IPS DF 6.9 (cell line): ENCODE results near the gene STRBP.
"Not testable (repeated sequence)": the region's sequence is repeated elsewhere in the genome, so short reads cannot be mapped to it uniquely, and the experiment has no call there.

ENCODE experiments used
- DNase-seq: peaks from one replicate; pipeline ENCODE4 v3.0.0-alpha.2; 2013; ENCODE audit warnings: low read depth, low spot score
- H3K27ac ChIP-seq: one replicate; pipeline ENCODE4 v1.5.1; 2013; ENCODE audit warnings: low read length, control low read depth
- H3K27me3 ChIP-seq: 2 replicates; pipeline ENCODE4 v1.6.1; 2013; ENCODE audit warnings: mild to moderate bottlenecking, low read length; ENCODE audit not compliant: control insufficient read depth, insufficient read depth
- H3K36me3 ChIP-seq: 2 replicates; pipeline ENCODE4 v1.6.1; 2013; ENCODE audit warnings: low read length; ENCODE audit not compliant: control insufficient read depth, insufficient read depth
- H3K4me1 ChIP-seq: 2 replicates; pipeline ENCODE4 v1.6.1; 2013; ENCODE audit warnings: low read length; ENCODE audit not compliant: control insufficient read depth, insufficient read depth
- H3K4me3 ChIP-seq: 2 replicates; pipeline ENCODE4 v1.5.1; 2013; ENCODE audit warnings: mild to moderate bottlenecking, low read length
- H3K9me3 ChIP-seq: 2 replicates; pipeline ENCODE4 v1.6.1; 2013; ENCODE audit warnings: low read length, inconsistent platforms; ENCODE audit not compliant: control insufficient read depth, insufficient read depth
- WGBS: extraction: QIAGEN DNeasy Blood & Tissue Kit; methylation state at CpG from one replicate; pipeline ENCODE4 v1.1.7; 2013; ENCODE audit warnings: mixed read lengths, missing lambda C conversion rate; ENCODE audit not compliant: insufficient read length, insufficient coverage; 5-methylcytosine and 5-hydroxymethylcytosine counted together

Gene STRBP

DNA sequence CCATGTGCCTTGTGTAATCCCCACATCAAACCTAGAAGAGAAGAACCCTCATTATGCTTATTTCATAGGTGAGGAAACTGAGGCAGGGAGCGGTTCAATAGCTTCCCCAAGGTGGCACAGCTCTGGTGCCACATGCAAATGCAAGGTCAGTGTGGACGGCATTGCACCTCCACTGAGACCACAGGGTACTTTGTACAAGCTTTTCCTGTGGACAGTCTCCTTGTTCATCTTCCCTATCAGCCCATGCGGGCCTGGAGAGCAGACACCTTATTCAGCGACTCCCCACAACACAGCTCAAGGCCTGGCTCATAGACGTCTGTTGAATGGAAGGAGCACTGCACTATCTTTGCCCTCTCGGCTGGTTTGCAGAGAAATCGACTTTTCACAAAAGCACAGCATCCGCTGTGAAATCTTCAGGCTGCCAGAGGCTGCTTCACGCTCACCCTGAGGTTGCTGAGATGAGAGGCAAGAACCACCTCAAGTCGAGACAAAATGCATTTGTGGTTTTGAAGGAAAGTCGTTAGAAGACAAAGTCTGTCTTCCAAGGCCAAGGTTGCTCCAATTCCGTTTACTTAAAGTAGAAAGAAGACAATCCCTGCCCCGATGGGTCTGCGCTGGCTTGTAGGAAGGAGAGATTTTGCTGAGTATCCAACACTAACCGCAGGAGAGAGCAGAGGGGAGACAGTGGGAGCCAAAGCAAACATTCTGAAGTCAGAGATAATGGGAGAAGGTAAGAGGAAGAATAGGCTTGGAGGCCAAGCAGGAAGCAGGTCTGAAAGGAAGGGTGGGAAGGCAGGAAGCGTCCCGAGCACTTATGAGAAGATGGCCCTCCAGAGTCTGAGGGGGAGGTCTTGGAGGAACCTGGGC, 34.2 kb upstream of the STRBP start:
- H3K27me3 ChIP-seq: no peaks in the 10 kb centered on the region
- no peak for DNase-seq
- H3K4me1 ChIP-seq: no peaks in the 10 kb centered on the region
- no CpG with 5 or more reads among the region's 17 CpGs for WGBS
- H3K9me3 ChIP-seq: no peaks in the 10 kb centered on the region
- H3K36me3 ChIP-seq: no peaks in the 10 kb centered on the region
- no peak overlapping the region for H3K4me3 ChIP-seq
- H3K27ac ChIP-seq: no peak overlapping the region

DNA sequence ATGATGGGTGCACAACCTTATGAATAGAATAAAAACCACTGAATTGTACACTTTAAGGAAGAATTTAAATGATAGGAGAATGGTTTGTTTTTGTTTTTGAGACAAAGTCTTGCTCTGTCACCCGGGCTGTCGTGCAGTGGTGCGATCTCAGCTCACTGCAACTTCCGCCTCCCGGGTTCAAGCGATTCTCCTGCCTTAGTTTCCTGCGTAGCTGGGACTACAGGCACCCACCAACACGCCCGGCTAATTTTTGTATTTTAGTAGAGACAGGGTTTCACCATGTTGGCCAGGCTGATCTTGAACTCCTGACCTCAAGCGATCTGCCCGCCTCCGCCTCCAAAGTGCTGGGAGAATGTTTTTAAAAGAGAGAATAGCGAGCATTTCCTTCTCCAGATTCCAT, 33.5 kb upstream of the STRBP start:
- H3K4me1 ChIP-seq: not testable (repeated sequence)

DNA sequence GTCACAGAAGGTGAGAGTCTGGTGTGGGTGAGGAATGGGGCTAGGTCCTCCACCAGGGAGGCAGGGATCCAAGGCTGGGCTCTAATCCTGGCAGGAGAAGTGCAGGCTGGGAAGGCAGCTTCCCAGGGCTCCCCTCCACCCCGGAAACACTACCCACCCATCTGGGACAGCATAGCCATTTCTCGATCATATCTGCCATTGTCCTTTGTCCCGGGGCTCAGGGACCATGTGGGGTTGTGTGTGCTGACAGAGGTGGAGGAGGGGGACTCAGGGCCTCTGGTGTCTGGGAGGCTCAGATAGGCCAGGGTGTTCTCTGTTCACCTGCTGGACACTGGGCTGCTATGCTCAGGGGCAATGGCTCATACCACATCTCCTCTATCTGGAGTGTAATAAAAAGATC, 32.2 kb upstream of the STRBP start:
- H3K9me3 ChIP-seq: no peaks in the 10 kb centered on the region
- no CpG with 5 or more reads among the region's 3 CpGs for WGBS
- DNase-seq: no peak
- H3K27me3 ChIP-seq: no peaks in the 10 kb centered on the region
- H3K4me3 ChIP-seq: no peak overlapping the region
- no peaks in the 10 kb centered on the region for H3K4me1 ChIP-seq
- no peak overlapping the region for H3K27ac ChIP-seq
- H3K36me3 ChIP-seq: no peaks in the 10 kb centered on the region

More for the DNA sequence above, 33.5 kb upstream of the STRBP start:
- H3K9me3 ChIP-seq, H3K36me3 ChIP-seq, DNase-seq, H3K27ac ChIP-seq, H3K4me3 ChIP-seq, H3K27me3 ChIP-seq: not testable (repeated sequence)
- no CpG with 5 or more reads among the region's 13 CpGs for WGBS

DNA sequence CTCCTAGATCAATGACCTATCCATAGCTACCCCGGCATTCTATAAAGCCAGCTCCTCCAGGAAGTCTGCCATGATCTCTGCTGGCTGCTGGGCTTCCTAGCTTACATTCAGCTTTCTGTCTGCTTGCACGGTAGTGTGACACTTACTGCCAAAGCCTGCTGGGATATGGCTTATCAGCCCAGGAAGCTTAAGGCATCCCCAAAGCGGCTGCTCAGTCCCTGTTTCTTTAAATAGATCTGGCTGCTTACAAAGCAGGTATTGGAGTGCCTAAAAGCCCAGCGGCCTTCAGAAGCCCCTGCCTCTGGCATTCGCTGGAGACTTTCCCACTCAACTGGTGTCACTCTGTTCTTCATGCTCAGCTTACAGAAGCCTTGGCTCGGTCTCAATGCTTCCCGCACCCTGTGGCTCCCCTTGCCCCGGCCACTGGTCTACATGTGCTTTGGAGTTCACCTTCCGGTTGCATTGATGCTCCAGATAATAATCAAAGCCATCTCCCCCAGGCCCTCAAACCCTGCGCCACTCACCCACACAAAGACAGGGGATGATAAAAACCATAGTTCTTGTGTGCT, 31.3 kb upstream of the STRBP start:
- no peak for DNase-seq
- WGBS: no CpG with 5 or more reads among the region's 10 CpGs
- Histone ChIP-seq H3K27ac (no peak overlapping the region), H3K4me3 (no peak overlapping the region), H3K4me1 (no peaks in the 10 kb centered on the region), H3K9me3 (no peaks in the 10 kb centered on the region), H3K36me3 (no peaks in the 10 kb centered on the region), H3K27me3 (no peaks in the 10 kb centered on the region)

DNA sequence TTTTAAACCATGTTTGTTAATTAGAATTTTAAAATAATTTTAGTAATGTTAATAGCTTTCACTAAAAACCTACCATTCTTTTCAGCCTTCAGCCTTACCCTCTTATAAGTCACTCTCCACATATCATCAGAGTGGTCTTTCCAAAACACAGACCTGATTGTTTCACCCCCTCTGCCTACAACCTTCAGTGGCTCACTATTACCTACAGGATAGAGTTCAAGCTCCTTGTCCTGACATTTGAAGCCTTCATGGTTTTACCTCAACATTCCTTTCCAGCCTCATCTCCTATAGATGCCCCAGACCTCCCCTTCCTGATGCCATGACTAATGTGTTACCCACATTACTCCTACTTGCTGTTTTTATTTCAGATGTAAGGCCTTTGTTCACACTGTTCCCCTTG, 27.8 kb upstream of the STRBP start:
- Histone ChIP-seq H3K36me3 (no peaks in the 10 kb centered on the region), H3K27me3 (no peaks in the 10 kb centered on the region), H3K27ac (no peak overlapping the region), H3K4me3 (no peak overlapping the region), H3K9me3 (no peaks in the 10 kb centered on the region), H3K4me1 (peaks cover 1% of the 10 kb centered on the region; the same call in 1 of the 2 replicates)
- no peak for DNase-seq

DNA sequence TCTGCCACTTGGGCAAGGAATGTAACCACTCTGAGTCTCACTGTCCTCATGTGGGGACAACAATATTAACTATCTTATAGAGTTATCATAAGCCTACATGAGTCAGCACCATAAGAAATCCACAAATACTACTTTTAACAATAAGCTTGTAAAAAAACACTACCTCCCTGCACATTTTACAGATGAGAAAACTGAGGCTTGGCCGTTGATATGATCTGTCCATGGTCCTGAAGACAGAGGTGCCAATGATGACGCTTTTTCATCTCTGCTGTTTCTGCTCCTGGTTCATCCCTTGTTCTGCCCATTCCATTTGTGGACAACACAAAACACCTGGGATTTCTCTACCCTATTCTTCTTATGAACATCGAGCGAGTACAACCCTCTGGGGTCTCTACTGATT, 23.4 kb upstream of the STRBP start:
- no CpG with 5 or more reads among the region's 4 CpGs for WGBS
- H3K36me3 ChIP-seq: no peaks in the 10 kb centered on the region
- peaks cover 1% of the 10 kb centered on the region; the same call in 1 of the 2 replicates for H3K4me1 ChIP-seq
- DNase-seq: no peak
- H3K9me3 ChIP-seq: no peaks in the 10 kb centered on the region
- H3K27ac ChIP-seq: no peak overlapping the region
- H3K27me3 ChIP-seq: no peaks in the 10 kb centered on the region
- H3K4me3 ChIP-seq: no peak overlapping the region

DNA sequence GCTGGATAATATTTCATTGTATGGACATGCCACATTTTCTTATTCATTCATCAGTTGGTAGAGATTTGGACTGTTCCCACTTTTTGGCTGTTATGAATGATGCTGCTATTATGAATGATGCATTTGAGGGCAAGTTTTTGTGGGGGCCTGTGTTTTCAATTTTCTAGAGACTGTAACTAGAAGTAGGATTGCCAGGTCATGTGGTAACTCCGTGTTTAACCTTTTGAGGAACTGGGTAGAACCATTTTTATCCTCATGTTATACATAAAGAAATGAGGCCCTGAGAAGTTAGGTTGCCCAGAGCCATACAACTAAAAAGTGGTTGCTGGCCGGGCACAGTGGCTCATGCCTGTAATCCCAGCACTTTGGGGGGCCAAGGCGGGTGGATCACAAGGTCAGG, 22.4 kb upstream of the STRBP start:
- Histone ChIP-seq H3K27ac (no peak overlapping the region), H3K36me3 (no peaks in the 10 kb centered on the region), H3K27me3 (no peaks in the 10 kb centered on the region), H3K9me3 (no peaks in the 10 kb centered on the region), H3K4me1 (peaks cover 1% of the 10 kb centered on the region; the same call in 1 of the 2 replicates), H3K4me3 (no peak overlapping the region)
- no CpG with 5 or more reads among the region's 3 CpGs for WGBS
- no peak for DNase-seq

DNA sequence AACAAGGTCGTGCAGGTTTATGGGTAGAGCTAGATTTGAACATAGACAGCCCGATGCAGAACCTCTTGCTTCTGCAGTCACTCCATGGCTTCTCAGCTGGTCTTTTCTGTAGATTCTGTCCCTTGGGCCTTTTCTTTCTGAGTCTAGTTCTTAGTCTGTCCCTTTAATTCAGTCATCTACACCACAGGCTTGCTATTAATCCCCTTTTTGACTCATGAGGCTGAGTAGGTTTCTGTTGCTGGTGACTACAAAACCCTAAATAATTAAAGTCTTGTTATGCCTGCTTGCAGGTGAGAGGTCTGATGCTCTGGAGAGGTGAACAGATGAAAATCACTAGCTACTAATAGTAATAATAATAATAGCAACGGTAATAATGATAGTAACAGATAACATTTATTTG, 19.3 kb upstream of the STRBP start:
- H3K27ac ChIP-seq: no peak overlapping the region
- H3K36me3 ChIP-seq: no peaks in the 10 kb centered on the region
- no CpG with 5 or more reads among the region's 3 CpGs for WGBS

DNA sequence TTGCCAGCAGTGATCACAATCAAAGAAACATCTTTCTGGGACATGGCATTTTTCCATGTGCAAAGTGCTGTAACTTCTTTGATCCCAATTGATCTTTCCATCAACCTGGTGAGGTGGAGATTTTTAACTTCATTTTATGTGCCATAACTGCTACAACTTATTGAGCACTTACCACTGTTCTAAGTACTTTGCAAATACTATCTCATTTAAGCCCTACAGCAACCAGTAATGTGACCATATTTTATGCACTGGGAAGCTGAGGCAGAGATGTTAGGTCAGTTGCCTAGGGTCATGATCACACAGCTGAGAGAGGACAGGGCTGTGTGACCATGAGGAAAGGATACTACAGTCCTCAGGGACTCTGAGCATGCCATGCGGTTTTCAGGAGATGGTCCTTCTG, 17.9 kb upstream of the STRBP start:
- WGBS: no CpG with 5 or more reads among the region's 1 CpG

More for the DNA sequence above, 19.3 kb upstream of the STRBP start:
- H3K27me3 ChIP-seq: no peaks in the 10 kb centered on the region
- no peaks in the 10 kb centered on the region for H3K9me3 ChIP-seq
- H3K4me1 ChIP-seq: no peaks in the 10 kb centered on the region
- no peak for DNase-seq
- H3K4me3 ChIP-seq: no peak overlapping the region

DNA sequence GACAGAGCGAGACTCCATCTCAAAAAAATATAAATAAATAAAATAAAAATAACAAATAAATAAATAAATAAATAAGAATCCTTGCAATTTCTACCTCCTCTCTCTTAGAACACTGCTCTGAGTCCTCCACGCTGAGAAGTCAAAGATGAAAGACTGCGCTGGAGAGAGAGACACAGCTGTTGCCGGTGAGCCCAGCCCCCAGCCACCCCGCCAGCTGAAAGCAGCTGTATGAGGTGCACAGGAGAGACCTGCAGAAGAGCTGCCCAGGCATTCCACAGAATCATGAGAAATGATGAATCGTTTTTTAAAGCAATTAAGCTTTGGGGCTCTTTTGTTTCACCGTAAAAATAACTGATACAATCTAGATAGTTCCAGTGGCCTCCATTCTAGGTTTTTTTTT, 16.3 kb upstream of the STRBP start:
- no peak for DNase-seq
- Histone ChIP-seq H3K4me1 (no peaks in the 10 kb centered on the region), H3K4me3 (no peak overlapping the region), H3K9me3 (no peaks in the 10 kb centered on the region), H3K27me3 (no peaks in the 10 kb centered on the region), H3K36me3 (no peaks in the 10 kb centered on the region), H3K27ac (no peak overlapping the region)
- no CpG with 5 or more reads among the region's 7 CpGs for WGBS

More for the DNA sequence above, 17.9 kb upstream of the STRBP start:
- no peaks in the 10 kb centered on the region for H3K36me3 ChIP-seq
- no peak overlapping the region for H3K4me3 ChIP-seq
- no peak for DNase-seq
- H3K9me3 ChIP-seq: no peaks in the 10 kb centered on the region
- H3K4me1 ChIP-seq: no peaks in the 10 kb centered on the region
- no peaks in the 10 kb centered on the region for H3K27me3 ChIP-seq
- no peak overlapping the region for H3K27ac ChIP-seq

DNA sequence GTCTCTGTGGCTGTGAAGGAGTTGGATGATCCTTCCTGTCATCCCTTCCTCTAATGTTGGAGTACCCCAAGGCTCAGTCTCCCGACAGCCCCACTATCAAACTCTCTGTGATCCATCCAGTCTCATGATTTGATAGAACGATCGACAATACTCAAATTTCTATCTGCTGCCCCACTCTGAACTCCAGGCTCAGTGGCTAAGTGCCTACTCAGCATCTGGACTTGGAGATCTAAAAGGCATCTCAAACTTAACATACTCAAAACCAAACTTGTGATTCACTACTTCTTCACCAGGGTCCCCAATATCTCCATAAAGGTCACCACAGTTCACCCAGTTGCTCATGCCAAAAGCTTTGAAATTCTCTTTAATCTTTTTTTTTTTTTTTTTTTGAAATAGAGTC, 15.1 kb upstream of the STRBP start:
- no peaks in the 10 kb centered on the region for H3K36me3 ChIP-seq
- H3K4me3 ChIP-seq: no peak overlapping the region
- no peak overlapping the region for H3K27ac ChIP-seq
- no peaks in the 10 kb centered on the region for H3K4me1 ChIP-seq
- H3K9me3 ChIP-seq: no peaks in the 10 kb centered on the region
- H3K27me3 ChIP-seq: no peaks in the 10 kb centered on the region
- no CpG with 5 or more reads among the region's 3 CpGs for WGBS
- DNase-seq: no peak
